Stimulated activated naive B cell treated with anti-CD40 and anti-IgM and Interleukin-4, amounts not matched to agents 10 μg/mL and 1 μg/mL and 100 μg/mL, for 72 hours (primary cell): ENCODE measurements around the gene SLC2A3.
"Not testable (repeated sequence)": the region's sequence is repeated elsewhere in the genome, so short reads cannot be mapped to it uniquely, and the experiment has no call there.

Experiments
- ATAC-seq, 2 donors: fragments of 150-1000 bp; cut with Tn5 transposase; replicated peaks; 2 replicates each; pipeline ENCODE4 v1.10.0; 2021; ENCODE audit warnings: moderate library complexity in 1 of 2
- DNase-seq: peaks from one replicate; pipeline ENCODE4 v3.0.0; 2021
- H3K27ac Mint-ChIP-seq: one replicate; pipeline ENCODE4 v1.8.0; 2022; ENCODE audit warnings: mild to moderate bottlenecking, mixed read lengths
- H3K27me3 Mint-ChIP-seq, 2 donors: one replicate each; pipeline ENCODE4 v1.8.0; 2022; ENCODE audit warnings: mixed read lengths in 2 of 2
- H3K36me3 Mint-ChIP-seq, 2 donors: one replicate each; pipeline ENCODE4 v1.8.0; 2022; ENCODE audit warnings: mixed read lengths in 2 of 2, mild to moderate bottlenecking in 1 of 2
- H3K4me1 Mint-ChIP-seq, 2 donors: one replicate each; pipeline ENCODE4 v1.8.0; 2022; ENCODE audit warnings: mixed read lengths in 2 of 2, mild to moderate bottlenecking in 1 of 2
- H3K4me3 Mint-ChIP-seq, 2 donors: one replicate each; pipeline ENCODE4 v1.8.0; 2022; ENCODE audit warnings: mild to moderate bottlenecking in 2 of 2, mixed read lengths in 2 of 2, moderate library complexity in 1 of 2
- H3K9me3 Mint-ChIP-seq, 2 donors: one replicate each; pipeline ENCODE4 v1.8.0; 2022; ENCODE audit warnings: mixed read lengths in 2 of 2, mild to moderate bottlenecking in 1 of 2

Gene SLC2A3

GRCh38 chr12:7934889-7935492 is 996 bp downstream of the SLC2A3 start:
- H3K4me3 Mint-ChIP-seq, result no peak overlapping the region
- no peak for ATAC-seq

DNA sequence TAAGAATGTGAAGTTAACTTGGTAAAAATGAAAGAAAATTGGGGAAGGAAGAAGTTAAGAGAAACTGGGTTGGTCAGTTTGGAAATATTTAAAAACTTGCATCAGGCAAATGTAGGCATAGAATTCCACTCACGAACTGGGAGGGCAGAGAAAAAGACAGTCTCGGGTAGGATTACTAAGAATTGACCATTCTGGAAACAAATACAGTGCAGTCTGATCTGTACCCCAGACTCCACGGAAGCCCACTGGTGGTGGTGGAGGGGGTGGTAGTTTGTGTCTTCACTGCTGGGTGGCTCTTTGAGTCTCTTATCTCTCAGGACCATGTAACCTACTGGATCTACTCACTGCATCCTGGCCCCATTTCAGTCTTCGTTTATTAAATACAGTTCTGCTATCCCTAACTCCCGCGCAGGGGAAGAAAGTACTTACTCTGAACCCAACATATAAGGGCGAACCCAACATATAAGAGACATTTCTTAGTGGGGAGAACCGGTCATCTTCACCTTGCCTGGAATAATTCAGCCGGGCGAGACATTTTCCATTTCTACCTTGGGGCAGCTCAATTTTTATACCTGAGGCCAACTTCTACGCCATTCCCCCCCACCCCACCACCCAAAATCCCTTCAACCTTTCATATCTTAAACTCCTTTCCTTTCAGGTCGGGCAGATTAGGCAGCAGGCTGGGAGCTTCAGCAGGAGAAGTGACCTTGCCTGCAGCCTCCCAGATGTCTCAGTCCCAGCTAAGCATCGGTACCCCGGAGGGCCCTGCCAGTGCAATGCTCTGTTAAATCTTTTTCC is 1.7 kb downstream of the SLC2A3 start:
- Mint-ChIP-seq H3K9me3 (no peaks in the 10 kb centered on the region), H3K4me3 (no peak overlapping the region), H3K27me3 (no peaks in the 10 kb centered on the region), H3K36me3 (peaks cover 17% of the 10 kb centered on the region in 2 donors), H3K27ac (no peak overlapping the region), H3K4me1 (peaks cover 11 to 23% of the 10 kb centered on the region in 2 donors)
- ATAC-seq (peak in 1 of 2 donors; percentile 18), DNase-seq (no peak)

More at GRCh38 chr12:7934889-7935492, 996 bp downstream of the SLC2A3 start:
- H3K27me3 Mint-ChIP-seq, result no peaks in the 10 kb centered on the region
- no peaks in the 10 kb centered on the region for H3K9me3 Mint-ChIP-seq
- H3K27ac Mint-ChIP-seq, result no peak overlapping the region
- DNase-seq, result no peak
- H3K4me1 Mint-ChIP-seq, result peaks cover 11 to 23% of the 10 kb centered on the region in 2 donors
- peaks cover 15% of the 10 kb centered on the region in 2 donors for H3K36me3 Mint-ChIP-seq

- H3K4me1 Mint-ChIP-seq, result peaks cover 13 to 23% of the 10 kb centered on the region in 2 donors
- H3K36me3 Mint-ChIP-seq, result peaks cover 20% of the 10 kb centered on the region in 2 donors
- no peaks in the 10 kb centered on the region for H3K9me3 Mint-ChIP-seq
- H3K27ac Mint-ChIP-seq, result no peak overlapping the region
- no peak overlapping the region for H3K4me3 Mint-ChIP-seq
- peak; percentile 94 for ATAC-seq
- no peaks in the 10 kb centered on the region for H3K27me3 Mint-ChIP-seq
- DNase-seq, result peak; percentile 75
Measured at GRCh38 chr12:7933255-7933726, 2.7 kb downstream of the SLC2A3 start.

DNA sequence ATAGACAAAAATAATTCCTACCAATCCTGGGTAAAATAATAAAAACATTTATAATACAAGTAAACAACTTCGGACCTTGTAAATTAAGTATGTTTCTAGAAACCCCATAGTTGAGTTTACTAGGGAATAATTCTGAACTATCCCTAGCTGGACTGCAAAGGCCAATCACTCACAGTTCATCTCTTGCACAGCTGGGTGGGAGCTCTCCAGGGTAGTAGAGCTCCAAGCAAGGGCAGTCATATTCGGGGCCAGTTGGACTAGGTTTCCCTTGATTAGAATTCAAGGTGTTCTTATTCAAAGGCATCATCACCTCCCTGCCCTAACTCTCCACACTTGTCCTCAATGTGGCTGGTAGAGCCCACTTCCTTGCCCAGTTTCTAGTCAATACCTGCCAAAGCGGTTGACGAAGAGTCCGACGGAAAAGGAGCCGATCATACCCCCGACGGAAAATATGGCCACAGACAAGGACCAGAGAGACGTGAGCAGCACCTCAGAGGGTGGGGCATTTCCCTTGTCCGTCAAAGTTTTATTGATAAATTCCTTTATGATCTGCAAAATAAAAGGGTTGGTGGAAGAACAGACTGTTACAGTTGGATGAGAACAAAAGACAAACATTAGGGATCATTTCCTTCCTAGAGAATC is 3.3 kb downstream of the SLC2A3 start:
- peaks cover 10 to 18% of the 10 kb centered on the region in 2 donors for H3K4me1 Mint-ChIP-seq
- not testable (repeated sequence) for ATAC-seq, H3K27me3 Mint-ChIP-seq, H3K27ac Mint-ChIP-seq, DNase-seq, H3K4me3 Mint-ChIP-seq, H3K9me3 Mint-ChIP-seq
- H3K36me3 Mint-ChIP-seq, result peaks cover 21 to 23% of the 10 kb centered on the region in 2 donors

GRCh38 chr12:7929083-7929792 is 6.7 kb downstream of the SLC2A3 start:
- DNase-seq, result no peak
- Mint-ChIP-seq H3K4me1 (peaks cover 11 to 15% of the 10 kb centered on the region in 2 donors), H3K27me3 (no peaks in the 10 kb centered on the region), H3K4me3 (no peak overlapping the region), H3K9me3 (no peaks in the 10 kb centered on the region), H3K36me3 (peaks cover 42 to 44% of the 10 kb centered on the region in 2 donors), H3K27ac (no peak overlapping the region)
- no peak for ATAC-seq

- Mint-ChIP-seq H3K27me3 (no peaks in the 10 kb centered on the region), H3K4me3 (no peak overlapping the region), H3K4me1 (peaks cover 12 to 15% of the 10 kb centered on the region in 2 donors), H3K36me3 (peaks cover 51 to 53% of the 10 kb centered on the region in 2 donors), H3K9me3 (no peaks in the 10 kb centered on the region), H3K27ac (peak overlapping the region; percentile 37)
- DNase-seq, result no peak
- ATAC-seq, result no peak
Measured at GRCh38 chr12:7927470-7927869, 8.5 kb downstream of the SLC2A3 start.

DNA sequence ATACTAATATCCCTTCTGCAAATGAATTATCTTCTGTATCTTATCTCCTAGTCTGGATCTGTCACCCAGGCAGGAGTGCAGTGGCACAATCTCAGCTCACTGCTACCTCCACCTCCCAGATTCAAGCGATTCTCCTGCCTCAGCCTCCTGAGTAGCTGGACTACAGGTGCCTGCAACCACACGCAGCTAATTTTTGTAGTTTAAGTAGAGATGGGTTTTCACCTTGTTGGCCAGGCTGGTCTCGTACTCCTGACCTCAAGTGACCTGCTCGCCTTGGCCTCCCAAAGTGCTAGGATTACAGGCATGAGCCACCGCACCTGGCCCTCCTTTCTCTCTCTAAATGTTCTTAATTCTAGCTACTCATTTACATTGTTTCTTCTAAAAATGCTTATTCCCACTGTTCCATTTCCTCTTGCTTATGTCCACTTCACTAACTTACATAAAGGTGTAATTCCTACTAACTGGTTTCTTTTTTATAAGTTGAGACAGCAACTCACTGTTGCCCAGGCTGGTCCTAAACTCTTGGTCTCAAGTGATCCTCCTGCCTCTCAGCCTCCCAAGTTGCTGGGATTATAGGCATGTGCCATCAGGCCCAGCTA is 9.8 kb downstream of the SLC2A3 start:
- H3K27ac Mint-ChIP-seq, H3K9me3 Mint-ChIP-seq, ATAC-seq, H3K4me3 Mint-ChIP-seq, H3K27me3 Mint-ChIP-seq, DNase-seq: not testable (repeated sequence)
- H3K4me1 Mint-ChIP-seq, result peaks cover 13 to 16% of the 10 kb centered on the region in 2 donors
- peaks cover 53 to 56% of the 10 kb centered on the region in 2 donors for H3K36me3 Mint-ChIP-seq

DNA sequence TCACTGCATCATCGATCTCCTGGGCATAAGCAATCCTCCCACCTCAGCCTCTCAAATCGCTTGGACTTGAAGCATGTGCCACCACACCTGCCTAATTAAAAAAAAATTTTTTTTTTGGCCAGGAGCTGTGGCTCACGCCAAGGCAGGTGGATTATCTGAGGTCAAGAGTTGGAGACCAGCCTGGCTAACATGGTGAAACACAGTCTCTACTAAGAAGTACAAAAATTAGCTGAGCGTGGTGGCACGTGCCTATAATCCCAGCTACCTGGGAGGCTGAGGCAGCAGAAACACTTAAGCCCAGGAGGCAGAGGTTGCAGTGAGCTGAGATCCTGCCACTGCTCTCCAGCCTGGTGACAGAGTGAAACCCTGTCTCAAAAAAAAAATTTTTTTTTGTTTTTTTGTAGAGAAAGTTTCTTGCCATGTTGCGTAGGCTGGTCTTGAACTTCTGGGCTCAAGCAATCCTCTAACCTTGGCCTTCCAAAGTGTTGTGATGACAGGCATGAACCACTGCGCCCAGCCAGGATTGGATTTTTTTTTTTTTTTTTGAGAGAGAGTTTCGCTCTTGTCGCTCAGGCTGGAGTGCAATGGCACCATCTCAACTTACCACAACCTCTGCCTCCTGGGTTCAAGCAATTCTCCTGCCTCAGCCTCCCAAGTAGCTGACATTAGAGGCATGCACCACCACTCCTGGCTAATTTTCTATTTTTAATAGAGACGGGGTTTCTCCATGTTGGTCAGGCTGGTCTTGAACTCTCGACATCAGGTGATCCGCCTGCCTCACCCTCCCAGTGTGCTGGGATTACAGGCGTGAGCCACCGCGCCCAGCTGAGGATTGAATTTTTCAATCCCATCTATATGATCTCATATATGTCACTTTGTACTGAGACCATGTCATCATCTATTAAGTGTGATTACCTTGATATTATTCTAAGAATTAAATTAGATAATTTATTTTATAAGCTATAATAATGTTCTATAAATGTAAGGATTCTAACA is 12.4 kb downstream of the SLC2A3 start:
- no peak overlapping the region for H3K27ac Mint-ChIP-seq
- no peaks in the 10 kb centered on the region for H3K27me3 Mint-ChIP-seq
- ATAC-seq, result no peak
- H3K9me3 Mint-ChIP-seq, result no peaks in the 10 kb centered on the region
- DNase-seq, result no peak
- H3K4me3 Mint-ChIP-seq, result no peak overlapping the region
- H3K36me3 Mint-ChIP-seq, result peaks cover 52 to 65% of the 10 kb centered on the region in 2 donors
- H3K4me1 Mint-ChIP-seq, result peaks cover 10 to 15% of the 10 kb centered on the region in 2 donors

DNA sequence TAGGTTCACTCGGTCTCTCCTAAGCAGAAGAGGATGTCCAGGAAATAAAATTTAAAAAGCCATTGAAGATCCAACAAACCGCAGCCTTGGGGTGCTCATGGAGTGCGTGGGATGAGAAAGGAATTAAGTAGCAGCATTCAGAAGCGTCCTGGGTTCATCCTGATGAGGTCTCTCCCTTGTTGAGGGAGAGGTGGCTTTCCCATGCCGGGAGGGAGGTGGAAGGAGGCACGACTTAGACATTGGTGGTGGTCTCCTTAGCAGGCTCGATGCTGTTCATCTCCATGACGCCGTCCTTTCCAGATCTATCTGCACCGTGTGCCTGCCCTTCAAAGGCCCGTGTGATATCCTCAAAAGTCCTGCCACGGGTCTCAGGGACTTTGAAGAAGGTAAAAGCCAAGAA is 14.8 kb downstream of the SLC2A3 start:
- not testable (repeated sequence) for H3K27me3 Mint-ChIP-seq, DNase-seq, H3K9me3 Mint-ChIP-seq, ATAC-seq, H3K4me3 Mint-ChIP-seq
- H3K27ac Mint-ChIP-seq, result peak overlapping the region; percentile 33
- H3K4me1 Mint-ChIP-seq, result peaks cover 9 to 26% of the 10 kb centered on the region in 2 donors
- H3K36me3 Mint-ChIP-seq, result peaks cover 51 to 69% of the 10 kb centered on the region in 2 donors

DNA sequence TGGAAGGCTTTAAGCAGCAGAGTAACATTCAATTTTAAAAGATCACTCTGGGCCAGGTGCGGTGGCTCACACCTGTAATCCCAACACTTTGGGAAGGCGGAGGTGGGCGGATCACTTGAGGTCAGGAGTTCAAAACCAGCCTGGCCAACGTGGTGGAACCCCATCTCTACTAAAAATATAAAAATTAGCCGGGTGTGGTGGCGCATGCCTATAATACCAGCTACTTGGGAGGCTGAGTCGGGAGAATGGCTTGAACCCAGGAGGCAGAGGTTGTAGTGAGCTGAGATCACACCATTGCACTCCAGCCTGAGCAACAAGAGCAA is 17.8 kb downstream of the SLC2A3 start:
- H3K27ac Mint-ChIP-seq, DNase-seq, H3K27me3 Mint-ChIP-seq, ATAC-seq, H3K4me3 Mint-ChIP-seq, H3K9me3 Mint-ChIP-seq: not testable (repeated sequence)
- H3K4me1 Mint-ChIP-seq, result peaks cover 9 to 30% of the 10 kb centered on the region in 2 donors
- peaks cover 34 to 52% of the 10 kb centered on the region in 2 donors for H3K36me3 Mint-ChIP-seq

- peaks cover 31 to 50% of the 10 kb centered on the region in 2 donors for H3K36me3 Mint-ChIP-seq
- H3K9me3 Mint-ChIP-seq, result no peaks in the 10 kb centered on the region
- no peaks in the 10 kb centered on the region for H3K27me3 Mint-ChIP-seq
- H3K4me3 Mint-ChIP-seq, result no peak overlapping the region
- no peak for DNase-seq
- ATAC-seq, result no peak
- no peak overlapping the region for H3K27ac Mint-ChIP-seq
- peaks cover 9 to 30% of the 10 kb centered on the region in 2 donors for H3K4me1 Mint-ChIP-seq
Measured at GRCh38 chr12:7917392-7918267, 18.4 kb downstream of the SLC2A3 start.

GRCh38 chr12:7916936-7917335 is 19.1 kb downstream of the SLC2A3 start:
- ATAC-seq (no peak), DNase-seq (no peak)
- Mint-ChIP-seq H3K4me1 (peaks cover 8 to 30% of the 10 kb centered on the region in 2 donors), H3K36me3 (peaks cover 28 to 46% of the 10 kb centered on the region in 2 donors), H3K4me3 (no peak overlapping the region), H3K27me3 (no peaks in the 10 kb centered on the region), H3K27ac (no peak overlapping the region), H3K9me3 (no peaks in the 10 kb centered on the region)
